Measurements from ENCODE around the gene MRPL2.
"Not testable (repeated sequence)": the region's sequence is repeated elsewhere in the genome, so short reads cannot be mapped to it uniquely, and the experiment has no call there.

The MRPL2 gene

DNA sequence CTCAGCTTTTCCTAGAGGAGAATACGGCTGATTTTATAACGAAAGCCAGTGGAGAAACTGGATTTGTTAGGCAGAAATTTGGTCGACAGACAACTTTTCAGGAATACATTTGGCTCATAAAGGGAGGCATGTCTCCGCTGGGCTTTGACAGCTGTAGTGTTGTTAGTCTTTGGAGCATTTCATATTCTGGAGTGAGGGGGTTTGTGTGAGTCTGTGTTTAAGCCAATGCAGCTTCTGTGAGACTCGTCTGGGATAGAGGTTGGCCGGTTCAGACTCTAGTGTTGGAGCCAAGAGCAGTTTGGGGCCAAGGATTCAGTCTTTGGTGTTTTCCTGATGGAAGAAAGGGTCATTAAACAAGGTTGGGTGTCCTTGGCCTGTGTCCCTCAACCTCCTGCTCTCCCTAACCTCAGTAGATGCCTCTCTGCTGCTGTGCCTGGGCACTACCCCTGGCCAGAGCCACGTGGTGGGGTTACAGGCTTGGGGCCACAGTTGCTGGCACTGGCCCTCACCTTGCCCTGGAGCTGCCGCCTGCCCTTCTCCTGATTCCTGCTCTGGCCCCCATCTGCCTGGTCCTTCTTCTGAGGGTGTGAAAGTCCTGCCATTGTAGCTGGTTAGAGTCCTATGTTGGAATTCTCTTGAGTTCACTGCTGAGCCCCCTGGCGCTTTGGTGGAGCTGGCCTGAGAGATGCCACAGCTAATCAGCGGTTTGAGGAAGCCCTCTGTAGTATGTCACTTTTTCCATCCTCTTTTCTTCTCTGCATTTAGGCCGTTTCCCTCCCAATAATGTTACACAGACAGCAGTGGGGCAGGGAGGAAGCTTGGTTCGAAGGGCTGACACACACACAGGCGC is 23.8 kb upstream of the MRPL2 start:
- no peak for DNase-seq (ENCODE audit: low read depth in 2 of 2)

DNA sequence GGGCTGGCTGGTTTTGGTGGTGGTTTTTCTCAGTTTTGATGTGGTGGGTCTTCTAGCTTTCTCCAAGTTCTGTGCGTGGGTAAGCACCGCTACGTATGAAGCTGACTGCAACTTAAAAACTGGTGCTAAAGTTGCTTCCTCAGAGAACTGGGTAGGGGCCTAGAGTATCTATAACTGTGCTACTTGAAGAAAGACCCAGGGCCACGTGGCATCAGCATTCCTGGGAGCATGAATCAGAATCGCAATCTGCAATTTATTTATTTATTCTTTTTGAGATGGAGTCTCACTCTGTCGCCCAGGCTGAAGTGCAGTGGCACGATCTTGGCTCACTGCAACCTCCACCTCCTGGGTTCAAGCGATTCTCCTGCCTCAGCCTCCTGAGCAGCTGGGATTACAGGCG is 22.7 kb upstream of the MRPL2 start:
- DNase-seq (ENCODE audit: low read depth in 2 of 2) = not testable (repeated sequence)

GRCh38 chr6:43081043-43081442 is 21.8 kb upstream of the MRPL2 start:
- no peak for DNase-seq (ENCODE audit: low read depth in 2 of 2)

- peak; percentile 80 to 83 for DNase-seq (ENCODE audit: low read depth in 2 of 2)
These were observed 19.5 kb upstream of the MRPL2 start for GRCh38 chr6:43078691-43079090.

- DNase-seq (ENCODE audit: low read depth in 2 of 2) = peak; percentile 79 to 81
These were observed 18.8 kb upstream of the MRPL2 start for GRCh38 chr6:43077981-43078511.

- DNase-seq (ENCODE audit: low read depth in 2 of 2) = no peak
These were observed 18.1 kb upstream of the MRPL2 start for GRCh38 chr6:43077333-43077809.

GRCh38 chr6:43076464-43077332 is 17.5 kb upstream of the MRPL2 start:
- DNase-seq (ENCODE audit: low read depth in 2 of 2) = no peak

DNA sequence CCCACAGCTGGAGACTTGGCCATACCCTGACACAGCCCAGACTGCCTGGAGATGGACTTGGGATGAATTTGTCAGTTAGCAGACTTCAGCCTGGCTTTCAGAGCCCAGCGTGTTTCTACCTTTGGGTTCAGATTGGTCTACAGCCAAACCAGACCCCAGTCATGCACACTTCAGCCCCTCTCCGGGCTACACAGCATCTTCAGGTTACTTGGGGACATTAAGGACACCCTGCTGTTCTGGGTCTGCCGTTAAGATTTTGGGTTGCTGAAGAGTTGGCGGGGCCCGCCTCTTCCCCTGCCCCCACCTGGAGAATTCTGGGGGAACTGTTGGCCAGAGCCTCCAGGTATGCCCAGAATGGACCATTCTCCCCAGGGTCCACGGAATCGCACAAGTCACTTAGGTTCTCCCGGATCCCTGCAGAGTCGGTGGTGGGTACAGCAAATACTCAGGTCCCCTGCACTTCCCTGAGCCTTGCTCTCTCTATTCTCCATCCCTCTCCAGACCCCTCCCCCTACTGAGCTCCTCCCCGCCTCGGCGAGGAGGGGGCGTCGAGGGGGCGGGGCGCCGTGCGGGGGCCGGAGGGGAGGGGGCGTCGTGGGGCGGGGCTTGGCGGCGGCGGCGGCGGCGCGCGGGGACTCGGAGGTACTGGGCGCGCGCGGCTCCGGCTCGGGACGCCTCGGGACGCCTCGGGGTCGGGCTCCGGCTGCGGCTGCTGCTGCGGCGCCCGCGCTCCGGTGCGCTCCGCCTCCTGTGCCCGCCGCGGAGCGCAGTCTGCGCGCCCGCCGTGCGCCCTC is 16.6 kb upstream of the MRPL2 start, which contains the start of gene PTK7:
TSS of gene PTK7 (plus strand) at position 645 of the 794 bp plus-strand sequence. CDS start 175 bp downstream, outside the sequence.
- no peak for DNase-seq (ENCODE audit: low read depth in 2 of 2)

GRCh38 chr6:43074847-43075669 is 15.8 kb upstream of the MRPL2 start:
- DNase-seq (ENCODE audit: low read depth in 2 of 2) = peak in 1 of 2 experiments; percentile 66

- no peak for DNase-seq (ENCODE audit: low read depth in 2 of 2)
These were observed 10.9 kb upstream of the MRPL2 start for GRCh38 chr6:43070028-43070632.

- DNase-seq (ENCODE audit: low read depth in 2 of 2) = no peak
These were observed 3.6 kb upstream of the MRPL2 start for GRCh38 chr6:43062818-43063217.

- no peak for DNase-seq (ENCODE audit: low read depth in 2 of 2)
These were observed 2.6 kb upstream of the MRPL2 start for GRCh38 chr6:43061861-43062260.

GRCh38 chr6:43060755-43061633 is 1.8 kb upstream of the MRPL2 start:
- DNase-seq (ENCODE audit: low read depth in 2 of 2) = no peak

DNA sequence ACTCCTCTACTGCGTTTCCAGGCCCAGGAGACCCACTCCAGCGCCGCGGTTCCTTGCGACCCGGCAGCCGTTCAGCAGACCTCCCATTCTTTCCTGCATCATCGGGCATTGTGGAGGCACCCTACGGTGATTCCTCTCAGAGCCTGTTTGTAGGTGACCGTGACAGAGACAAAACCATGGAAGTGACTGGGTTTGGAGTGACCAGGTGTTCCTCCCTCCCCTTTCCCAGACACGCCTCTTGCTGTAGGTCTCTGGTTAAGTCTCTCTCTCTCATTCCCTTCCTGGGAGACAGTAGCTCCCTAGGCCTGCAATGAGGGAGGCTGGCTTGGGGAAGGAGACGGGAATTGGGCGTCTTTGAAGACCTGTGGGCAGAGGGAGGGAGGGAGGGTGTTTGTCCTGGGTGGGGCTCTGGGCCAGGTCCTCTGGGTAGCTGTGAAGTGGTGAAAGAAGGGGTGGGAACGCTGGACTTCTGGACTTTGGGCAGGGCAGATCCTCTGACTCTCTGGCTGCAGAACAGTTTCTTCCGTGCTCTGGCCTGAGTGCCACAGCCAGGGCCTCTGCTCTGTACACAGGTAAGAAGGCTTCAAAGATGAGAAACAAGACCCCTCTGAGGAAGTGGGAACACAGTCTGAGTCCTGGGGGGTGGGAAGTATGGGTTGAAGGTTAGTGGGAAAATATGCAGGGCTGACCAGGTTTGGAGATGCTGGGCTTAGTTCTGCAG is 960 bp upstream of the MRPL2 start:
- no peak for DNase-seq (ENCODE audit: low read depth in 2 of 2)

DNA sequence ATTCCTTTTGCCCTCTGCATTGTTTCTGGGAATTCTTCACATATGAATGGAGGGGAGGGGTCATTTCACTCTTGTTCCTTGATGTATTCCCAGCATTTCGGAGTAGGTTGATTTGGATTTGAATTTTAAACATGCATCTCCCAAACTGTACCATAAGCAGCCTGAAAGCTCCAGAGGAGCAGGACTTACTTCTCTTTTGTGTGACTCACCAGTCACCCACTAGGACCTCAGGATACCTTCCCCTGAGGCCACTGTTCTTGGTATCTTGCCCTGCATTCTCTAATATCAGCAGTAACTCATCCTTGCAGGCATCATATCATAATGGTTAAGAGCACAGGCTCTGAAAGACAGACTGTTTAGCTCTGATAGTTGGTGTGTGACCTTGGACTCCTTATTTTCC is 703 bp downstream of the MRPL2 start:
- DNase-seq (ENCODE audit: low read depth in 2 of 2) = no peak

DNA sequence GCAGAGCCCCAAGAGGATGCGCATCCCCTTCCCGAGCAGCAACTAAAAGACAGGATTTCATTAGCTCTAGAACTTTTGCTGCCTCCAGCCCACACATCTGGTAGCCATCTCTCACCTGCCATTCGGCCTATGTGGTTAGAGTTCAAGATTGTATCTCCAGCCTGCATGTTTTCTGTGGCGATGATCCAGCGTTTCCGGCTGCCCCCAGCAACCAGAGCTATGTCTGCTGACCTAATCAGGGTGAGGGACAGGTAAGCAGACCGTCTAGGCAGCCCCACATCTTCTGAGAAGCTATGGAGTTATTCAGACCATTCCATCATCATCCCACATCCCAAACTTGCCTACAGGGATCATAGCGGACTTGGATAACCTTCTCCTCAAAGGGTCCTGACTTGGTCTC is 3.3 kb downstream of the MRPL2 start:
- no peak for DNase-seq (ENCODE audit: low read depth in 2 of 2)

DNA sequence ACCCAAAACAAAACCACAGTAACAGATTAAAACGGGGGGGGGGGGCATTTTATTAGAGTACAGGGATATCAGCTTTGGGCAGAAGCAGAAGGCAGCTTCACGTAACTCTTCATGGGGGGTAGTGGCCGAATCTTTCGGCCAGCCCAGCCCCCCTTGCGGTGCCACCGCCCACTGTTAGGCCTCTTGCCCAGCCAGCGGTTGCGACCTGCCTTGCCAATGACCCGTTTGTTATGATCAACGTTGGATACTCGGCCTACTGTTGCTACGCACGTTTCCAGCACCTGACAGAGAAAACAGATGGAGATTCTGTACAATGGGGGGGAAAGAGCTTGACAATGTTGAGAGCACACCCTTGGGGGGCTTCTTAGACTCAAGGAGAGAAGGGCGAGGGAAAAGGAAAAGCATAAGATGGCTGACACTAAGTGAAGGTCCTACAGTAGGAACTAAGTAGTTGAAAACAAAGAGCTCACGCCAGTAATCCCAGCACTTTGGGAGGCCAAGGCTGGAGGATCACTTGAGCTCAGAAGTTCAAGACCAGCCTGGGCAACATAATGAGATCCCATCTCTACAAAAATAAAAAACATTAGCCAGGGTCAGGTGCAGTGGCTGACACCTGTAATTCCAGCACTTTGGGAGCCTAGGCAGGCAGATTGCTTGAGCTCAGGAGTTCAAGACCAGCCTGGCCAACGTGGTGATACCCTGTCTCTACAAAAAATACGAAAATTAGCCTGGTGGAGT is 4.9 kb downstream of the MRPL2 start:
- no peak for DNase-seq (ENCODE audit: low read depth in 2 of 2)

Measured in fibroblast of skin of left biceps (primary cell).